CD14-positive monocyte (primary cell): ENCODE results near the gene FOXN1. TPM values are rescaled to one million over a fixed set of nuclear protein-coding genes. Genes with fewer than 3 reads are reported as not detected.

ENCODE experiments used
- DNase-seq, 3 donors: peaks; one replicate each; pipeline ENCODE4 v3.0.0-alpha.2; 2011 to 2022
- H2AFZ ChIP-seq: 2 replicates; pipeline ENCODE4 v1.6.0; 2012; ENCODE audit warnings: mild to moderate bottlenecking, low read depth, low read length, inconsistent platforms; ENCODE audit not compliant: insufficient read depth, poor library complexity, severe bottlenecking
- H3K27ac ChIP-seq, 2 donors: 1 replicate in 1 of 2; 2 replicates in 1 of 2; pipeline ENCODE4 v1.5.1; 2012 to 2013; ENCODE audit warnings: low read length in 2 of 2, control low read depth in 1 of 2, inconsistent platforms in 1 of 2, low read depth in 1 of 2, mild to moderate bottlenecking in 1 of 2
- H3K27me3 ChIP-seq, 2 donors: one replicate each; pipeline versions ENCODE4 v1.6.0 to v1.6.1; 2011 to 2013; ENCODE audit warnings: low read length in 2 of 2; ENCODE audit not compliant: control insufficient read depth in 2 of 2, insufficient read depth in 2 of 2
- H3K36me3 ChIP-seq, 2 donors: replicated peaks in 1 of 2; 1 replicate in 1 of 2; 2 replicates in 1 of 2; pipeline versions ENCODE4 v1.5.1 to v1.6.1; 2012 to 2013; ENCODE audit warnings: low read length in 2 of 2, control low read depth in 1 of 2, inconsistent platforms in 1 of 2, mild to moderate bottlenecking in 1 of 2; ENCODE audit not compliant: insufficient read depth in 2 of 2, control insufficient read depth in 1 of 2
- H3K4me1 ChIP-seq, 2 donors: 1 replicate in 1 of 2; 2 replicates in 1 of 2; pipeline versions ENCODE4 v1.5.1 to v1.6.1; 2012 to 2013; ENCODE audit warnings: low read length in 2 of 2, control low read depth in 1 of 2, inconsistent platforms in 1 of 2, mild to moderate bottlenecking in 1 of 2, moderate library complexity in 1 of 2; ENCODE audit not compliant: insufficient read depth in 2 of 2, control insufficient read depth in 1 of 2
- H3K4me2 ChIP-seq: replicated peaks from 2 replicates; pipeline ENCODE3; 2012; ENCODE audit warnings: low read length, moderate library complexity, mild to moderate bottlenecking; ENCODE audit not compliant: poor library complexity, severe bottlenecking; ENCODE audit errors: extremely low read depth
- H3K4me3 ChIP-seq, 3 experiments: fragments of 200-600 bp in 1 of 3; sonication (generic) in 1 of 3; replicated peaks in 1 of 3; 1 replicate in 2 of 3; 2 replicates in 1 of 3; pipeline ENCODE4 v1.5.1; 2011 to 2013; ENCODE audit warnings: low read length in 3 of 3, mild to moderate bottlenecking in 3 of 3, control low read depth in 2 of 3, low read depth in 2 of 3, inconsistent platforms in 1 of 3, moderate library complexity in 1 of 3
- H3K79me2 ChIP-seq: 2 replicates; pipeline ENCODE4 v1.6.0; 2012; ENCODE audit warnings: mild to moderate bottlenecking, control low read depth, inconsistent platforms, low read length, moderate library complexity; ENCODE audit not compliant: insufficient read depth
- H3K9ac ChIP-seq: 2 replicates; pipeline ENCODE4 v1.6.0; 2017; ENCODE audit warnings: low read length, mild to moderate bottlenecking; ENCODE audit not compliant: insufficient read depth, poor library complexity, severe bottlenecking
- H3K9me3 ChIP-seq, 2 donors: replicated peaks in 1 of 2; 1 replicate in 1 of 2; 2 replicates in 1 of 2; pipeline versions ENCODE4 v1.5.1 to v1.6.1; 2012 to 2013; ENCODE audit warnings: low read length in 2 of 2, control low read depth in 1 of 2; ENCODE audit not compliant: control insufficient read depth in 1 of 2, insufficient read depth in 1 of 2
- H4K20me1 ChIP-seq: 2 replicates; pipeline ENCODE4 v1.6.0; 2012; ENCODE audit warnings: mild to moderate bottlenecking, low read length, control low read depth, moderate library complexity; ENCODE audit not compliant: insufficient read depth
- H3K27ac Mint-ChIP-seq, 7 donors: one replicate each; pipeline ENCODE4 v1.8.0; 2020; ENCODE audit warnings: mild to moderate bottlenecking in 7 of 7, mixed read lengths in 7 of 7, moderate library complexity in 6 of 7, inconsistent platforms in 2 of 7
- H3K27me3 Mint-ChIP-seq, 3 donors: one replicate each; pipeline ENCODE4 v1.8.0; 2021 to 2022; ENCODE audit warnings: low read depth in 3 of 3, mild to moderate bottlenecking in 3 of 3, mixed read lengths in 3 of 3, moderate library complexity in 3 of 3, inconsistent platforms in 1 of 3
- H3K36me3 Mint-ChIP-seq, 2 donors: one replicate each; pipeline ENCODE4 v1.8.0; 2020; ENCODE audit warnings: mixed read lengths in 2 of 2, inconsistent platforms in 1 of 2, mild to moderate bottlenecking in 1 of 2
- H3K4me1 Mint-ChIP-seq: one replicate; pipeline ENCODE4 v1.8.0; 2020; ENCODE audit warnings: mild to moderate bottlenecking, mixed read lengths
- H3K4me3 Mint-ChIP-seq, 2 donors: one replicate each; pipeline ENCODE4 v1.8.0; 2020; ENCODE audit warnings: mild to moderate bottlenecking in 2 of 2, mixed read lengths in 2 of 2, moderate library complexity in 1 of 2
- H3K9me3 Mint-ChIP-seq, 7 donors: one replicate each; pipeline ENCODE4 v1.8.0; 2020 to 2022; ENCODE audit warnings: mixed read lengths in 7 of 7, mild to moderate bottlenecking in 6 of 7, moderate library complexity in 6 of 7, inconsistent platforms in 2 of 7
- CTCF ChIP-seq: fragments of 200-600 bp; IDR thresholded peaks from one replicate; pipeline ENCODE4 v1.8.0; 2022; ENCODE audit warnings: antibody characterized with exemption, mild to moderate bottlenecking
- WGBS: methylation state at CpG from one replicate; pipeline ENCODE4 v1.1.5; 2013; ENCODE audit warnings: missing lambda C conversion rate; ENCODE audit not compliant: insufficient coverage; 5-methylcytosine and 5-hydroxymethylcytosine counted together
- intact Hi-C, 2 donors: fragments of 100-400 bp; cut with micrococcal nuclease; formaldehyde crosslinking; loops; one replicate each; pipeline versions ENCODE4 v1.15.0 to v1.15.1; 2023
- polyA plus RNA-seq, 3 donors: library from polyadenylated mRNA; depleted of rRNA in 1 of 3; unstranded in 2 of 3; stranded (reverse) in 1 of 3; fragments of 300-500 nt in 2 of 3; fragments of >200 nt in 1 of 3; fragmentation: Illumina TruSeq in 2 of 3; gene quantifications; 1 replicate in 2 of 3; 2 replicates in 1 of 3; pipeline ENCODE4 v1.2.3, GENCODE V29; 2012 to 2021

Gene FOXN1
- polyA plus RNA-seq, 3 donors = not detected

DNA sequence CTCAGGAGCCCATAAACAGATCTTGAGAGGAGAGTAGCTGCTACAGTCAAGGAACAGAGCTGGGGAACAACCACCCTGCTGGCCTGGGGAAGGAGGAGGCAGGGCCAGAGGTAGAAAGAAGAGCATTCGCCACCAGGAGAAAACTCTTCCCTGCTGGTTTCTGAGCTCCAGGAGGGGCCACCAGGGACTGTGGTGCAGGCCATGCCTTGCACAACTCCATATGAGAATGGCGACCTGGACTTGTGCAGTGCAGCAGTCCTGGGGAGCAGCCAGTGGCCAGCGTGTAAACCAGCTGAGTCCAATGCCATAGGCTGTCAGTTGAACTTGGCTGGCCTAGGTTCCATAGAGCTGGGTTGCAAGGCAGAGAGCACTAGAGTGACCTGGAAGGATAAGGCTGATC lies 21.1 kb upstream of the FOXN1 start:
- Histone ChIP-seq H3K4me2 (no peak overlapping the region), H3K9me3 (no peaks in the 10 kb centered on the region), H3K27ac (no peak overlapping the region), H3K4me3 (no peak overlapping the region), H3K79me2 (no peaks in the 10 kb centered on the region), H2AFZ (no peak overlapping the region), H4K20me1 (no peaks in the 10 kb centered on the region), H3K4me1 (peaks cover 12 to 18% of the 10 kb centered on the region in 2 donors), H3K27me3 (no peaks in the 10 kb centered on the region), H3K36me3 (no peaks in the 10 kb centered on the region), H3K9ac (no peak overlapping the region)
- Mint-ChIP-seq H3K27me3 (peaks cover 0 to 3% (median 0%) of the 10 kb centered on the region in 3 donors), H3K4me3 (no peak overlapping the region), H3K27ac (no peak overlapping the region), H3K4me1 (peaks cover 16% of the 10 kb centered on the region), H3K9me3 (no peaks in the 10 kb centered on the region), H3K36me3 (no peaks in the 10 kb centered on the region)
- intact Hi-C loops = no loop called here
- 58% methylated on average over 3 of the region's 3 CpGs for WGBS
- DNase-seq = no peak
- TF ChIP-seq CTCF = no peak

DNA sequence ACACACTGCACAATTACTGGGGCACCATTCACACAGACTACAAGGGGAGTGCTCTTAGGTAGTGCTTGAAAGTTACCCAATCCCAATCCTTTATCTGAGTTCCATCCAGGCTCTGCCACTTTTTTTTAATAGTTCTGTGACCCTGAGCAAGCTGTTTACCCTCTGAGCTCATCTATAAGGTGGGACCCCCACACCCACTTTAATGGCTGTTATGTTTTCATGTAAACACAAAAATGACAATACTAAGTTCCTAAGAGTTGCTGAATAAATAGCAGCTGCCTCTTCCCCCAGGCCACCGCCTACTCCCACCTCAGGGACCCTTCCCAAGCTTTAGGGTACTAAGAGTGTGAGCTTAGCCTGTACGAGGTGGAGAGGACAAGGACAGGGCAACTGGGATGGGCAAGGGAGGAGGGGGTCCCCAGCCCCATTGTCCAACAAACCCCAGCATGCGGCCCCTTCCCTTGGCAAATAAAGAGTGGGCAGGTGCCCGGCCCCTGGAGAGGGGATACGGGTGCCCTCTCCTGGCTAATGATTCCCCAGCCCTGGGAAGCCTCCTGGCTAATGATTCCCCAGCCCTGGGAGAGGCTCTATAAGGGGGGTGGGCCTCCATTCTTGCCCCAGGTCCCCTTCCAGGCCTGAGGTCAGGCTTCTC lies 18.1 kb upstream of the FOXN1 start:
- Histone ChIP-seq H3K27ac (no peak overlapping the region), H3K79me2 (no peaks in the 10 kb centered on the region), H3K9me3 (no peaks in the 10 kb centered on the region), H3K36me3 (no peaks in the 10 kb centered on the region), H3K9ac (no peak overlapping the region), H3K27me3 (no peaks in the 10 kb centered on the region), H4K20me1 (no peaks in the 10 kb centered on the region), H3K4me2 (no peak overlapping the region), H3K4me3 (no peak overlapping the region), H3K4me1 (peaks cover 12 to 18% of the 10 kb centered on the region in 2 donors), H2AFZ (no peak overlapping the region)
- H3K4me3 Mint-ChIP-seq = no peak overlapping the region
- intact Hi-C loops = no loop called here
- no peak for DNase-seq
- no peak for TF ChIP-seq CTCF
- H3K27me3 Mint-ChIP-seq = peaks cover 0 to 3% (median 3%) of the 10 kb centered on the region in 3 donors
- H3K36me3 Mint-ChIP-seq = no peaks in the 10 kb centered on the region
- peaks cover 0 to 4% (median 1%) of the 10 kb centered on the region in 7 donors for H3K9me3 Mint-ChIP-seq
- no peak overlapping the region for H3K27ac Mint-ChIP-seq
- peaks cover 16% of the 10 kb centered on the region for H3K4me1 Mint-ChIP-seq
- WGBS = no CpG with 5 or more reads among the region's 5 CpGs
